Measurements from ENCODE around the gene CCDC186.

CCDC186 gene

GRCh38 chr10:114184276-114184675, 10.3 kb upstream of the CCDC186 start:
- DNase-seq (no peak), ATAC-seq (ENCODE audit: insufficient read depth, low read depth) (no peak)
- no peak overlapping the region for H3K4me3 ChIP-seq (ENCODE audit: low read depth in 1 of 2, low read length in 2 of 2)
- no peaks in the 10 kb centered on the region for H3K4me1 ChIP-seq (ENCODE audit: insufficient read depth, low read length)
- no peak overlapping the region for H3K9ac ChIP-seq (ENCODE audit: low read depth, low read length)
- H3K4me2 ChIP-seq (ENCODE audit: insufficient read depth, low read length), result no peak overlapping the region
- no peaks in the 10 kb centered on the region for H4K20me1 ChIP-seq (ENCODE audit: insufficient read depth, low read length)
- H2AFZ ChIP-seq (ENCODE audit: low read depth, low read length), result no peak overlapping the region
- no peaks in the 10 kb centered on the region for H3K36me3 ChIP-seq (ENCODE audit: insufficient read depth, low read length)
- H3K27me3 ChIP-seq (ENCODE audit: insufficient read depth, low read length, poor library complexity), result peaks cover 25% of the 10 kb centered on the region
- TF ChIP-seq CTCF (IDR thresholded peaks at IDR 0.05; ENCODE audit: borderline replicate concordance, extremely low read depth, low read length, poor library complexity, severe bottlenecking) (no peak), EZH2 (IDR thresholded peaks at IDR 0.05; ENCODE audit: borderline replicate concordance, low read depth, low read length, severe bottlenecking) (no peak)
- no peaks in the 10 kb centered on the region for H3K9me3 ChIP-seq (ENCODE audit: insufficient read depth, low read length, severe bottlenecking)
- no peaks in the 10 kb centered on the region for H3K79me2 ChIP-seq (ENCODE audit: insufficient read depth, low read length)
- no peak overlapping the region for H3K27ac ChIP-seq (ENCODE audit: low read length)

GRCh38 chr10:114183563-114183962, 9.6 kb upstream of the CCDC186 start:
- DNase-seq, result no peak
- Histone ChIP-seq H3K4me2 (ENCODE audit: insufficient read depth, low read length) (no peak overlapping the region), H3K4me1 (ENCODE audit: insufficient read depth, low read length) (no peaks in the 10 kb centered on the region), H3K27me3 (ENCODE audit: insufficient read depth, low read length, poor library complexity) (peaks cover 25% of the 10 kb centered on the region), H2AFZ (ENCODE audit: low read depth, low read length) (no peak overlapping the region), H3K27ac (ENCODE audit: low read length) (no peak overlapping the region), H3K4me3 (ENCODE audit: low read depth in 1 of 2, low read length in 2 of 2) (no peak overlapping the region), H4K20me1 (ENCODE audit: insufficient read depth, low read length) (no peaks in the 10 kb centered on the region), H3K36me3 (ENCODE audit: insufficient read depth, low read length) (no peaks in the 10 kb centered on the region), H3K9ac (ENCODE audit: low read depth, low read length) (no peak overlapping the region), H3K79me2 (ENCODE audit: insufficient read depth, low read length) (no peaks in the 10 kb centered on the region), H3K9me3 (ENCODE audit: insufficient read depth, low read length, severe bottlenecking) (no peaks in the 10 kb centered on the region)
- ATAC-seq (ENCODE audit: insufficient read depth, low read depth), result no peak
- no peak for TF ChIP-seq CTCF (IDR thresholded peaks at IDR 0.05; ENCODE audit: borderline replicate concordance, extremely low read depth, low read length, poor library complexity, severe bottlenecking)
- no peak for TF ChIP-seq EZH2 (IDR thresholded peaks at IDR 0.05; ENCODE audit: borderline replicate concordance, low read depth, low read length, severe bottlenecking)

- DNase-seq, result no peak
- Histone ChIP-seq H3K4me3 (ENCODE audit: low read depth in 1 of 2, low read length in 2 of 2) (no peak overlapping the region), H3K27me3 (ENCODE audit: insufficient read depth, low read length, poor library complexity) (peaks cover 18% of the 10 kb centered on the region), H3K9me3 (ENCODE audit: insufficient read depth, low read length, severe bottlenecking) (no peaks in the 10 kb centered on the region), H3K4me2 (ENCODE audit: insufficient read depth, low read length) (no peak overlapping the region), H3K27ac (ENCODE audit: low read length) (no peak overlapping the region), H3K36me3 (ENCODE audit: insufficient read depth, low read length) (no peaks in the 10 kb centered on the region), H4K20me1 (ENCODE audit: insufficient read depth, low read length) (no peaks in the 10 kb centered on the region), H2AFZ (ENCODE audit: low read depth, low read length) (no peak overlapping the region), H3K9ac (ENCODE audit: low read depth, low read length) (no peak overlapping the region), H3K4me1 (ENCODE audit: insufficient read depth, low read length) (no peaks in the 10 kb centered on the region), H3K79me2 (ENCODE audit: insufficient read depth, low read length) (no peaks in the 10 kb centered on the region)
- TF ChIP-seq EZH2 (IDR thresholded peaks at IDR 0.05; ENCODE audit: borderline replicate concordance, low read depth, low read length, severe bottlenecking) (no peak), CTCF (IDR thresholded peaks at IDR 0.05; ENCODE audit: borderline replicate concordance, extremely low read depth, low read length, poor library complexity, severe bottlenecking) (no peak)
- no peak for ATAC-seq (ENCODE audit: insufficient read depth, low read depth)
Measured at GRCh38 chr10:114181971-114182370, 8.0 kb upstream of the CCDC186 start.

- ATAC-seq (ENCODE audit: insufficient read depth, low read depth) (no peak), DNase-seq (no peak)
- Histone ChIP-seq H3K36me3 (ENCODE audit: insufficient read depth, low read length) (no peaks in the 10 kb centered on the region), H2AFZ (ENCODE audit: low read depth, low read length) (no peak overlapping the region), H3K9me3 (ENCODE audit: insufficient read depth, low read length, severe bottlenecking) (no peaks in the 10 kb centered on the region), H3K4me2 (ENCODE audit: insufficient read depth, low read length) (no peak overlapping the region), H3K4me3 (ENCODE audit: low read depth in 1 of 2, low read length in 2 of 2) (no peak overlapping the region), H3K4me1 (ENCODE audit: insufficient read depth, low read length) (no peaks in the 10 kb centered on the region), H3K27ac (ENCODE audit: low read length) (no peak overlapping the region), H4K20me1 (ENCODE audit: insufficient read depth, low read length) (no peaks in the 10 kb centered on the region), H3K27me3 (ENCODE audit: insufficient read depth, low read length, poor library complexity) (peaks cover 12% of the 10 kb centered on the region), H3K79me2 (ENCODE audit: insufficient read depth, low read length) (no peaks in the 10 kb centered on the region), H3K9ac (ENCODE audit: low read depth, low read length) (no peak overlapping the region)
- TF ChIP-seq EZH2 (IDR thresholded peaks at IDR 0.05; ENCODE audit: borderline replicate concordance, low read depth, low read length, severe bottlenecking) (no peak), CTCF (IDR thresholded peaks at IDR 0.05; ENCODE audit: borderline replicate concordance, extremely low read depth, low read length, poor library complexity, severe bottlenecking) (no peak)
Measured at GRCh38 chr10:114180937-114181336, 6.9 kb upstream of the CCDC186 start.

All from DND-41 (cell line).